Tibial nerve (tissue), 3 donors: ENCODE measurements around the gene KIAA0753.

ENCODE experiments used
- CTCF ChIP-seq, 5 experiments: fragments of 200-600 bp in 3 of 5; fragments of 450-650 bp in 2 of 5; sonication (generic) in 3 of 5; IDR thresholded peaks; one replicate each; pipeline ENCODE4 v1.5.1; 2016 to 2019; ENCODE audit warnings: antibody characterized with exemption in 5 of 5, mild to moderate bottlenecking in 3 of 5, moderate library complexity in 2 of 5
- POLR2A ChIP-seq, 2 donors: fragments of 450-650 bp; IDR thresholded peaks; one replicate each; pipeline ENCODE4 v1.6.1; 2017; ENCODE audit warnings: antibody characterized with exemption in 2 of 2, mild to moderate bottlenecking in 2 of 2, moderate library complexity in 2 of 2

- TF ChIP-seq POLR2A (IDR thresholded peaks at IDR 0.05) = no peak
- no peak for TF ChIP-seq CTCF (IDR thresholded peaks at IDR 0.05)
Measured at GRCh38 chr17:6651919-6652452, 11.5 kb upstream of the KIAA0753 start.
